ENCODE results near the gene PLXNA2. TPM values are rescaled to one million over a fixed set of nuclear protein-coding genes. Genes with fewer than 3 reads are reported as not detected.

Gene PLXNA2
- total and polyA plus RNA-seq, 2 of the 13 experiments (the other 11 are each of a cell fraction or from before 2014, with no cell fraction given) = 1.1 to 2.1 TPM

DNA sequence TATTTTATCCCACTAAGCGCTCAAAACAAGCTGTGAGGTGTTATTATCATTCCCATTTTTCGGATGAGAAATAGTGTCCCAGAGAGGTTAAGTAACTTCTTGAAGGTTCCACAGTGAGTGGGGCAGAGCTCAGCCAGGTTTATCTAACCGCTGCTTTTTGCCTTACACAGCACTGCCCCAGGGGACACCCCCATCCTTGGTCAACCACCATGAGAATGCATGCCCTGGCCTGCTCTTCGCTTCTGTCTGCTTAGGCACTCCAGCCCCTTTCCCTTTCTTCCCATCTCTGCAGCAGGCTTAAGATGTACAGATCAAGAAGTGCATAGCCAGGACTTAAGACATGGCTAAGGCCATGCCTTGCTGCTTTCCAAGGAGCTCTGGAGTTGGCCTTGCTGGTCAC lies 174.3 kb downstream of the PLXNA2 start:
- Histone ChIP-seq H4K20me1 (ENCODE audit: insufficient read depth, low read length) (no peaks in the 10 kb centered on the region), H3K79me2 (ENCODE audit: insufficient read depth, low read length) (no peaks in the 10 kb centered on the region), H3K27me3 (ENCODE audit: control insufficient read depth in 1 of 2, insufficient read depth in 2 of 2, low read length in 2 of 2) (no peaks in the 10 kb centered on the region), H3K36me3 (replicated peaks in 1 of 2; ENCODE audit: control insufficient read depth in 1 of 2, insufficient read depth in 2 of 2, low read length in 2 of 2) (no peaks in the 10 kb centered on the region), H3K27ac (ENCODE audit: extremely low read length, insufficient read depth, low read length) (no peak overlapping the region), H2AFZ (ENCODE audit: low read length) (no peak overlapping the region), H3K4me3 (replicated peaks in 1 of 3; ENCODE audit: insufficient read depth in 1 of 3, low read depth in 2 of 3, low read length in 3 of 3) (no peak overlapping the region), H3K9ac (ENCODE audit: insufficient read depth, low read depth, low read length) (no peak overlapping the region), H3K4me1 (ENCODE audit: insufficient read depth, low read length) (no peaks in the 10 kb centered on the region), H3K4me2 (ENCODE audit: low read depth, low read length) (no peak overlapping the region), H3K9me3 (ENCODE audit: low read length) (no peaks in the 10 kb centered on the region)
- in situ Hi-C loops (cut with HindIII; ENCODE audit: extremely low pct_ligation_motif_present, low pct_unique_long_range_greater_than_20kb) (no loop called here), intact Hi-C loops (cut with micrococcal nuclease; ENCODE audit: unreplicated experiment) (no loop called here)
- POLR2A ChIA-PET = no interaction called here
- BruUV-seq (replicated peaks) = no TSS peak
- CTCF ChIA-PET (ENCODE audit: low intra/inter-chr PET ratio, low total read pairs) = no interaction called here
- ATAC-seq (no peak), FAIRE-seq (no peak), DNase-seq (ENCODE audit: low spot score) (no peak)
- WGBS (ENCODE audit: low lambda C conversion rate) = 85% methylated on average over 4 of the region's 4 CpGs
- TF ChIP-seq ZFP1 (CRISPR knock-in tag; IDR thresholded peaks at IDR 0.05) = no peak
- no peak for TF ChIP-seq SIN3B (IDR thresholded peaks at IDR 0.05; ENCODE audit: low read length)
- TF ChIP-seq HOXA9 (CRISPR knock-in tag; IDR thresholded peaks at IDR 0.05; ENCODE audit: borderline replicate concordance) = no peak
- TF ChIP-seq, protein P1, sequence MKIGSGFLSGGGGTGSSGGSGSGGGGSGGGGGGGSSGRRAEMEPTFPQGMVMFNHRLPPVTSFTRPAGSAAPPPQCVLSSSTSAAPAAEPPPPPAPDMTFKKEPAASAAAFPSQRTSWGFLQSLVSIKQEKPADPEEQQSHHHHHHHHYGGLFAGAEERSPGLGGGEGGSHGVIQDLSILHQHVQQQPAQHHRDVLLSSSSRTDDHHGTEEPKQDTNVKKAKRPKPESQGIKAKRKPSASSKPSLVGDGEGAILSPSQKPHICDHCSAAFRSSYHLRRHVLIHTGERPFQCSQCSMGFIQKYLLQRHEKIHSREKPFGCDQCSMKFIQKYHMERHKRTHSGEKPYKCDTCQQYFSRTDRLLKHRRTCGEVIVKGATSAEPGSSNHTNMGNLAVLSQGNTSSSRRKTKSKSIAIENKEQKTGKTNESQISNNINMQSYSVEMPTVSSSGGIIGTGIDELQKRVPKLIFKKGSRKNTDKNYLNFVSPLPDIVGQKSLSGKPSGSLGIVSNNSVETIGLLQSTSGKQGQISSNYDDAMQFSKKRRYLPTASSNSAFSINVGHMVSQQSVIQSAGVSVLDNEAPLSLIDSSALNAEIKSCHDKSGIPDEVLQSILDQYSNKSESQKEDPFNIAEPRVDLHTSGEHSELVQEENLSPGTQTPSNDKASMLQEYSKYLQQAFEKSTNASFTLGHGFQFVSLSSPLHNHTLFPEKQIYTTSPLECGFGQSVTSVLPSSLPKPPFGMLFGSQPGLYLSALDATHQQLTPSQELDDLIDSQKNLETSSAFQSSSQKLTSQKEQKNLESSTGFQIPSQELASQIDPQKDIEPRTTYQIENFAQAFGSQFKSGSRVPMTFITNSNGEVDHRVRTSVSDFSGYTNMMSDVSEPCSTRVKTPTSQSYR (CRISPR knock-in tag; IDR thresholded peaks at IDR 0.05; ENCODE audit: borderline replicate concordance) = no peak
- no peak for TF ChIP-seq ZNF550 (CRISPR knock-in tag; IDR thresholded peaks at IDR 0.05; ENCODE audit: borderline replicate concordance)
- TF ChIP-seq ZNF251 (CRISPR knock-in tag; IDR thresholded peaks at IDR 0.05) = no peak
- TF ChIP-seq NR2F2 (IDR thresholded peaks at IDR 0.05; ENCODE audit: borderline replicate concordance, low read depth) = no peak
- TF ChIP-seq ISX (CRISPR knock-in tag; conservative IDR thresholded peaks at IDR 0.05) = no peak
- no peak for TF ChIP-seq ZNF260 (CRISPR knock-in tag; IDR thresholded peaks at IDR 0.05; ENCODE audit: borderline replicate concordance, low read depth)
- no peak for TF ChIP-seq ZNF292 (CRISPR knock-in tag; IDR thresholded peaks at IDR 0.05; ENCODE audit: borderline replicate concordance, low read depth)
- TF ChIP-seq ZFP36L2 (CRISPR knock-in tag; IDR thresholded peaks at IDR 0.05) = no peak
- TF ChIP-seq HMG20B (CRISPR knock-in tag; conservative IDR thresholded peaks at IDR 0.05) = no peak
- TF ChIP-seq NFYC (CRISPR knock-in tag; IDR thresholded peaks at IDR 0.05) = no peak
- TF ChIP-seq, protein P2, sequence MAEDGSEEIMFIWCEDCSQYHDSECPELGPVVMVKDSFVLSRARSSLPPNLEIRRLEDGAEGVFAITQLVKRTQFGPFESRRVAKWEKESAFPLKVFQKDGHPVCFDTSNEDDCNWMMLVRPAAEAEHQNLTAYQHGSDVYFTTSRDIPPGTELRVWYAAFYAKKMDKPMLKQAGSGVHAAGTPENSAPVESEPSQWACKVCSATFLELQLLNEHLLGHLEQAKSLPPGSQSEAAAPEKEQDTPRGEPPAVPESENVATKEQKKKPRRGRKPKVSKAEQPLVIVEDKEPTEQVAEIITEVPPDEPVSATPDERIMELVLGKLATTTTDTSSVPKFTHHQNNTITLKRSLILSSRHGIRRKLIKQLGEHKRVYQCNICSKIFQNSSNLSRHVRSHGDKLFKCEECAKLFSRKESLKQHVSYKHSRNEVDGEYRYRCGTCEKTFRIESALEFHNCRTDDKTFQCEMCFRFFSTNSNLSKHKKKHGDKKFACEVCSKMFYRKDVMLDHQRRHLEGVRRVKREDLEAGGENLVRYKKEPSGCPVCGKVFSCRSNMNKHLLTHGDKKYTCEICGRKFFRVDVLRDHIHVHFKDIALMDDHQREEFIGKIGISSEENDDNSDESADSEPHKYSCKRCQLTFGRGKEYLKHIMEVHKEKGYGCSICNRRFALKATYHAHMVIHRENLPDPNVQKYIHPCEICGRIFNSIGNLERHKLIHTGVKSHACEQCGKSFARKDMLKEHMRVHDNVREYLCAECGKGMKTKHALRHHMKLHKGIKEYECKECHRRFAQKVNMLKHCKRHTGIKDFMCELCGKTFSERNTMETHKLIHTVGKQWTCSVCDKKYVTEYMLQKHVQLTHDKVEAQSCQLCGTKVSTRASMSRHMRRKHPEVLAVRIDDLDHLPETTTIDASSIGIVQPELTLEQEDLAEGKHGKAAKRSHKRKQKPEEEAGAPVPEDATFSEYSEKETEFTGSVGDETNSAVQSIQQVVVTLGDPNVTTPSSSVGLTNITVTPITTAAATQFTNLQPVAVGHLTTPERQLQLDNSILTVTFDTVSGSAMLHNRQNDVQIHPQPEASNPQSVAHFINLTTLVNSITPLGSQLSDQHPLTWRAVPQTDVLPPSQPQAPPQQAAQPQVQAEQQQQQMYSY (CRISPR knock-in tag; IDR thresholded peaks at IDR 0.05) = no peak
- TF ChIP-seq CENPX (CRISPR knock-in tag; IDR thresholded peaks at IDR 0.05) = no peak
- no peak for TF ChIP-seq FOXA1 (IDR thresholded peaks at IDR 0.05)
- TF ChIP-seq FOXA1 (CRISPR knock-in tag; IDR thresholded peaks at IDR 0.05) = no peak

Data from HepG2 (cell line).